NCI-H146 treated with DMSO at 0.1 percent for 48 hours (cell line): ENCODE data around the gene TTLL5.

Experiments
- DNase-seq: peaks from one replicate; lab custom pipeline; 2025; ENCODE audit not compliant: unreplicated experiment; lab: John Stamatoyannopoulos, UW

TTLL5 gene

DNA sequence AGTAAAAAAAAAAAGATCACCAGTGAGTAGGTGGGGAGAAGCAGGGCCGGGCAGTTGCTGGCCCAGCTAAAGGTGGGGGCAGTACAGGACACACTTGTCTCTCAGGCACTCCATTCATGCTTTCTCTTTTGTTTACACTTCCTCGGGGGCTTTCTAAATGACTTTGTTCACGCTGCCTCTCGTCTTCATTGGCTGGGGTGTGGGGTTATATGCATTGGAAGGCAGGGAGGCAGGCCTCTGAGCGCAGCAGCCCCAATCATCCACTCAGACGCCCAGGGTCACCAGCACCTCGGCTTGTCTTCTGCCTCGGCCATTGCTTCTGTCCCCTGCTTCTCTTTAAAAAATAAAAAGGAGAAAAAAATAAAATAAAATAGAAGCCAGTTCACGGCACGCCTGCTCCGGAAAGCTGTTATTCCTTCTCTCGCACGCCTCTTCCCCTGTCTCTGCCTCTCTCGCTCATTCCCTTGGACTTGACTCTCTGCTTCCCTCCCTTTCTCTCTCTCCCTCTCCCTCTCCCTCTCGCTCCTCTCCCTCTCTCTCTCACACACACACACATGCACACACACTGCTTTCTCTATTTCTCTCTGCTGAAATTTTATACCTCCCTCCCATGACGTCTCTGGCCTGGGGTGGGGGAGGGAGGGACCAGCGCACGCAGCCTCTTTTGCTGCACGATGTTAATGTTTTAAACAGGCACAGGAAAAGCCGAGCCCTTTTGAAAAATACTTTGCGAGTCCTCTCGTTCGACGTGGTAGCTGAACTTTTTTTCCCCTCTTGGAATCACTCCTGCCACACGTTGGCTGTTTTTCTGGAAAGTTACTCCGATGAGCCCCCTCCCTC lies 320.6 kb downstream of the TTLL5 start, which contains the start of gene TGFB3:
TSS of gene TGFB3 (minus strand) at position 570 of the 840 bp plus-strand sequence. CDS start 1,102 bp downstream, outside the sequence.
- peak; percentile 62 for DNase-seq

GRCh38 chr14:75982266-75983018 lies 321.4 kb downstream of the TTLL5 start:
- peak; percentile 40 for DNase-seq

GRCh38 chr14:75983019-75983358 lies 321.9 kb downstream of the TTLL5 start:
- DNase-seq: no peak

- no peak for DNase-seq
These were observed 323.6 kb downstream of the TTLL5 start for GRCh38 chr14:75984674-75985073.

- peak; percentile 28 for DNase-seq
These were observed 324.8 kb downstream of the TTLL5 start, which contains the start of gene IFT43 for GRCh38 chr14:75985618-75986438. Gene IFT43, plus strand, starts transcription at chr14:75985763. Its CDS starts 24 bp downstream, at chr14:75985787.

DNA sequence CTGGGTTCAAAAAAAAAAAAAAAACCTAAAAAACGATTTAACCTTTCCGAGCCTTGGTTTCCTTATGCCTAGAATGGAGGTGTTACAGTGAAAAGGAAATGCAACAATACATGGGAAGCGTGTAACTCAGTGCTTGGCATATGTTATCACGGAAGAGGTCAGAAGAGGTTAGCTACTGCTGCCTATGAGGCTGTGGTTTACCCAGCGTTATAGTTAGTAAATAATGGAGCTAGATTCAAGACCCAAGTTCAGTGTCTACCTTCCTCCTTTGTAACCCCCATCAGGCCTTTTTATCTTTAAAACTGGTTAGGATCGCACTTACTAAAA lies 325.4 kb downstream of the TTLL5 start:
- no peak for DNase-seq

GRCh38 chr14:75987201-75987970 lies 326.3 kb downstream of the TTLL5 start:
- no peak for DNase-seq

DNA sequence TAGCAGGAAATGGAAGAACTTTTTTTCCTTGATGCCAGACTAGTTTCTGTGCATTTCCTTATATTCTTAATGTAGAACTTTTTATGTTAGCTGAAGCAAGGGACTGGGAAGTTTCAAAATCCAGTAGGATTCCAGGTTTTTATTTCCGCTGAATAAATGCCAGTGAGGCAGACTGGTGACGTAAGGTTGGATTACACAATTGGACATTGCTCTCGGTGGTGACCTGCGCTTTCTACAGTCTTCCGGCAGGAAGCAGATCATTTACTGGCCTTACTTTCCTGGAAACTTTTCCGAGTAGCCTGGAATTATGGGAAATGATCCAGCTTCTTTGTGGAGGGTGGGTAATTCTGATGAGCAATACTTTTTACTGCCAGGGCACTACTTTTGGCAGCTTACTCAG lies 328.1 kb downstream of the TTLL5 start:
- no peak for DNase-seq

DNA sequence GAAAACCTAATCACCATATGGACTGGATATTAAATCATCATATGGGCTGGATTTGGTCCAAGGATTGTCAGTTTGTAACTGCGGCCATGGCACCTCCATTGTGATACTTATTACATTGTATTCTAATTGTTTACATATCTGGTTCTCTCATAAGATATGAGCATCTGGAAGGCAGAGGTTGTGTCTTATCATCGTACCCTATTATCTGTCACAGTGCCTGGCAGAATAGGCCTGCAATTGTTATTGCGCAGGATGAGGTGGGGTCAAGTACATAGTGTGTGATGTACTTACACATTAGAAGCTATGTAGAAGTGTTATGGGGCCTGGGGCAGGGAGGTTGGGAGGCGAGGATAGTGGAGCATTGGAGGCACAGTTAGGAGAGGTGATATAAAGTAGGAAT lies 329.3 kb downstream of the TTLL5 start:
- DNase-seq: no peak

DNA sequence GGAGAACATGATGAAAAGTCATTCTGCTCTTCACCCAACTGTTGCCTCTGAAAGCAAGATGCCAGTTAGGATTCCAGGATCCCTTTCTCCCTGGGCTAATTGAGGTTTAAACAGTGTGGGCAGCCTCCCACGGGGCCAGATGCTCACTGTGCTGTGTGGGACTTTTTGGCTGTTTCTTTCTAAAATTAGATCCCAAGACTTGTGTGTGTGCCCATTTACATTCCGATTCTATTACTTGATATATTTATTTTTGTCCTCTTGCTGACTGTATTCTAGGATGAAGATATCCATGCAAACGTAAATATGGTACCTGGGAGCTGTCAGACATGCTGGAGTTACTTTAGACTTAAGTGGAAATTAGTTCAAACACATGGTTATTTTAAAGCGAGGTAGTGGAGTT lies 330.7 kb downstream of the TTLL5 start:
- DNase-seq: no peak

DNA sequence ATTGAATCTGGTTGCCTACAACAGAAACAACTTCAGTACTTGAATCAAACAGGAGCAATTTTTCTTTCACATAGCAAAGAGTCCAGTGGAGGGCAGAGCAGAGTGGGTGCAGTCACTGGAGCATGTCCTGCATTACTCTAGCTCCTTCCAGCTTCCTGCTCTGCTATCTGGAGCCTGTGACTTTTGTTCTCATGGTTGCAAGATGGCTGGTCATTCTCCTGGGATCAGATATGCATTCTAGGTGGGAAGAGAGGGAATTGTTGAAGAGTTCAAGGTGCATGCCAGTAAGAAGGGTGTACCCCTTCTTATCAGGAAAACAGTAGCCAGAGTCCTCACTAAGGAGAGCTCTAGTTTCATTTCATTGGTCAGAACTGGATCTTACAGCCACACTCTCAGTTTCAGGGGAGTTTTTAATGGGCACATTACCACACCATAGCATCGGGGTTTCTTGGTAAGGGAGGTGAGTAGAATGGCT lies 332.6 kb downstream of the TTLL5 start:
- no peak for DNase-seq

GRCh38 chr14:75995372-75996041 lies 334.5 kb downstream of the TTLL5 start:
- no peak for DNase-seq

- no peak for DNase-seq
These were observed 335.4 kb downstream of the TTLL5 start for GRCh38 chr14:75996488-75996887.

DNA sequence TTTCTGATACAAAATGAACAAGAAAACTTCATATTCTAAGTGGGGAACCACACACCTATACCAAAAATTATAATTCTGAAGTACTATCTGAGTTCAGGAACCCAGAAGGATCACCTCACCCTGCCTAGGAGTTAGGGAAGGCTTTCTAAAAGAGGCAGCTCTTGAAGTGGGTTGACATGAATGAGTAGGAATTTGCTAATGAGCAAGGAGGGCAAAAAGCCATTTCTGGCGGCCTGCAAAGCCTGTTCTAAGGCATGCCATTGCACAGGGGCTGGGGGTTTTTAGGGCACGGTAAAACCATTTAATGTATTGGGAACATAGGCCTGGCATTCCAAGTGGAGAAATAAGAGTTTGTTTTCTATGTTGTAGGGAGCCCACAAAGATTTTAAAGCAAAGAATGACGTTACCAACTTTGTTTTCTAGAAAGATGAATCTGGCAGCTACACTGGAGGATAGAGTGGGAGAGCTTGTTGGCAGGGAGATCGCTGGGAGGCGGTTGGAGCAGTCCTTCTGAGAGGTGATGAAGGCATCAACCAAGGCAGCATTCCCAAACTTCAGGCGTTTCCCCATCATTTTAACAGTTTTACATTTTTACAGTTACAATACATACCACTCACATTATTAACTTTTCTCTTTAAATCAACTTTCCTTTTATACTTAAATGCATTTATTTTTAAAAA lies 338.6 kb downstream of the TTLL5 start:
- DNase-seq: no peak

DNA sequence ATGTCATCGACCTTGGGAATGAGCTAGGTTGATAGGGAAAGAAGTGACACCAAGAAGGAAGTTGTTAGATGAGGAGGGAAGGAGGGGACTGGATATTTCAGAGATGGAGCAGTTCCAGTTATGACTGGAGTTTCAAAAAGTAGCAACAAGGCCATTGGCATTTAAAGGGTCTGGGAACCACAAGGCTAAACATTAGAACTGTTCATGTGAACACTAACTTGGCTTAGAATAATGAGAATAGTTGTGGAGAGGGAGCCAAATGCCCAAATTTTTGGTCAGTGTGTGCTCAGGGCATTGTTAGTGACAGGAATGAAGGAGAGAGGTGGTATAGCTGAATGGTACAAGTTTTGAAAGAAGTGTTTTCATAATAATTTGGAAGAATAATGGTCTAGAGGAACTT lies 341.3 kb downstream of the TTLL5 start:
- no peak for DNase-seq
